ENCODE measurements around the gene SLX4IP. TPM values are rescaled to one million over a fixed set of nuclear protein-coding genes. Genes with fewer than 3 reads are reported as not detected.

The SLX4IP gene
- polyA plus RNA-seq, 2 of the 4 experiments (the other 2 are of a cell fraction): 3.4 to 7.5 TPM

GRCh38 chr20:10449270-10449669 is 14.2 kb downstream of the SLX4IP start:
- Histone ChIP-seq H3K4me1 (peaks cover 51% of the 10 kb centered on the region), H3K4me3 (no peak overlapping the region), H3K27ac (peak overlapping the region; percentile 69 to 78; a peak in 4 of 6 replicates), H3K4me2 (peak overlapping the region; percentile 0; the same call in 1 of the 3 replicates), H3K9me3 (no peaks in the 10 kb centered on the region)
- no peak for DNase-seq (ENCODE audit: low read depth in 1 of 2, low spot score in 1 of 2)
- whole genome bisulfite sequencing (ENCODE audit: missing lambda C conversion rate): 91% methylated on average over 2 of the region's 2 CpGs
- TF ChIP-seq KDM5A (IDR thresholded peaks at IDR 0.05): no peak
- no peak for TF ChIP-seq HOXA7 (CRISPR knock-in tag; IDR thresholded peaks at IDR 0.05)
- TF ChIP-seq MAX (IDR thresholded peaks at IDR 0.05): no peak
- TF ChIP-seq PHF8 (IDR thresholded peaks at IDR 0.05; ENCODE audit: borderline replicate concordance, low read depth): no peak
- TF ChIP-seq MAZ (IDR thresholded peaks at IDR 0.05; ENCODE audit: borderline replicate concordance, low read depth, low read length): no peak
- POLR2A ChIA-PET: interaction anchor here (2.3 kb wide), 1 partner anchor 15 kb away, joined by 6 read pairs; the partner anchor contains the start of genes MKKS and SLX4IP
- no peak for ATAC-seq
- no peak for FAIRE-seq
- CTCF ChIA-PET: interaction anchor here (0.6 to 1.7 kb wide), 5 partner anchors 9 to 1094 kb away, joined by 3 to 5 read pairs (median 3); no protein-coding TSS in a partner anchor

GRCh38 chr20:10453241-10453640 is 18.1 kb downstream of the SLX4IP start:
- H3K4me3 ChIP-seq: no peak overlapping the region
- H3K9me3 ChIP-seq: peaks cover 15% of the 10 kb centered on the region
- ChIA-PET POLR2A (no interaction called here), CTCF (interaction anchor here (0.9 to 2.9 kb wide), 5 partner anchors 15 to 475 kb away, joined by 3 to 15 read pairs (median 3); no protein-coding TSS in a partner anchor)
- H3K4me2 ChIP-seq: no peak overlapping the region
- TF ChIP-seq TP53 (CRISPR knock-in tag; IDR thresholded peaks at IDR 0.05) (no peak), USF2 (IDR thresholded peaks at IDR 0.05) (no peak), CEBPB (IDR thresholded peaks at IDR 0.05) (no peak), PBX3 (IDR thresholded peaks at IDR 0.05) (no peak), KDM5A (IDR thresholded peaks at IDR 0.05) (no peak), MAZ (IDR thresholded peaks at IDR 0.05; ENCODE audit: borderline replicate concordance, low read depth, low read length) (no peak), GATA3 (IDR thresholded peaks at IDR 0.05; ENCODE audit: borderline replicate concordance) (no peak), ZC3H11A (IDR thresholded peaks at IDR 0.05) (no peak)
- FAIRE-seq (peak; percentile 39), ATAC-seq (peak in 1 of 2 experiments; percentile 52; a peak in 3 of 6 replicates), DNase-seq (ENCODE audit: low read depth in 1 of 2, low spot score in 1 of 2) (no peak)
- peaks cover 35% of the 10 kb centered on the region for H3K4me1 ChIP-seq
- WGBS (ENCODE audit: missing lambda C conversion rate): 83% methylated on average over 5 of the region's 5 CpGs
- peak overlapping the region in 1 of 2 experiments; percentile 63; a peak in 3 of 6 replicates for H3K27ac ChIP-seq

- TF ChIP-seq CHD4 (IDR thresholded peaks at IDR 0.05; ENCODE audit: borderline replicate concordance) (no peak), POLR2AphosphoS2 (conservative IDR thresholded peaks at IDR 0.05; ENCODE audit: low read length) (no peak), USF2 (IDR thresholded peaks at IDR 0.05) (no peak), RNF2 (IDR thresholded peaks at IDR 0.05; ENCODE audit: borderline replicate concordance, low read depth) (no peak), FOSL2 (IDR thresholded peaks at IDR 0.05) (no peak), FOSL2 (CRISPR knock-in tag; IDR thresholded peaks at IDR 0.05) (no peak), CTCF (IDR thresholded peaks at IDR 0.05) (no peak), RARB (CRISPR knock-in tag; IDR thresholded peaks at IDR 0.05) (no peak), HES2 (IDR thresholded peaks at IDR 0.05) (no peak), HOXB5 (CRISPR knock-in tag; IDR thresholded peaks at IDR 0.05) (no peak), ELK1 (IDR thresholded peaks at IDR 0.05; ENCODE audit: low read depth, low read length) (no peak), POLR2A (IDR thresholded peaks at IDR 0.05; ENCODE audit: low read length) (no peak), ZC3H11A (IDR thresholded peaks at IDR 0.05) (no peak), EP300 (IDR thresholded peaks at IDR 0.05) (no peak), CHD2 (IDR thresholded peaks at IDR 0.05; ENCODE audit: low read length, partially characterized antibody) (no peak)
- Histone ChIP-seq H3K4me3 (no peak overlapping the region), H3K4me1 (peaks cover 25% of the 10 kb centered on the region), H3K9me3 (peaks cover 15% of the 10 kb centered on the region), H3K4me2 (no peak overlapping the region), H3K27ac (peak overlapping the region in 1 of 2 experiments; percentile 49; a peak in 3 of 6 replicates)
- DNase-seq (ENCODE audit: low read depth in 1 of 2, low spot score in 1 of 2) (no peak), FAIRE-seq (peak; percentile 28), ATAC-seq (peak in 1 of 2 experiments; percentile 24; a peak in 2 of 6 replicates)
- CTCF ChIA-PET: interaction anchor here (0.5 kb wide), 1 partner anchor 26 kb away, joined by 3 read pairs; no protein-coding TSS in a partner anchor
- POLR2A ChIA-PET: no interaction called here
Measured at GRCh38 chr20:10454151-10454750, 19.1 kb downstream of the SLX4IP start.
